ENCODE measurements around the gene LRRIQ1.

GRCh38 chr12:84994426-84994825 is 41.7 kb upstream of the LRRIQ1 start:
- TF ChIP-seq CTCF (IDR thresholded peaks at IDR 0.05 in 8 of 11, conservative IDR thresholded peaks at IDR 0.05 in 3 of 11) (no peak), POLR2A (IDR thresholded peaks at IDR 0.05) (no peak)
